Uterus (tissue), 4 donors: ENCODE data around the gene SHH. TPM values are rescaled to one million over a fixed set of nuclear protein-coding genes. Genes with fewer than 3 reads are reported as not detected.

Experiments
- DNase-seq, 2 donors: peaks; one replicate each; pipeline ENCODE4 v3.0.0-alpha.2; 2019 to 2020
- H3K27ac ChIP-seq, 2 donors: fragments of 200-600 bp; sonication (generic); 1 replicate in 1 of 2; 2 replicates in 1 of 2; pipeline ENCODE4 v1.5.1; 2016 to 2018
- H3K27me3 ChIP-seq, 2 donors: fragments of 200-600 bp; sonication (generic); one replicate each; pipeline ENCODE4 v1.5.1; 2018 to 2019; ENCODE audit warnings: control low read depth in 1 of 2
- H3K36me3 ChIP-seq, 2 donors: fragments of 200-600 bp; sonication (generic); one replicate each; pipeline ENCODE4 v1.5.1; 2019; ENCODE audit warnings: control low read depth in 1 of 2
- H3K4me1 ChIP-seq, 2 donors: fragments of 200-600 bp; sonication (generic); one replicate each; pipeline ENCODE4 v1.5.1; 2018 to 2019; ENCODE audit warnings: control low read depth in 1 of 2
- H3K4me3 ChIP-seq, 2 donors: fragments of 200-600 bp; sonication (generic); 1 replicate in 1 of 2; 2 replicates in 1 of 2; pipeline ENCODE4 v1.5.1; 2018 to 2019; ENCODE audit warnings: mild to moderate bottlenecking in 1 of 2
- H3K9me3 ChIP-seq, 2 donors: fragments of 200-600 bp; sonication (generic); one replicate each; pipeline ENCODE4 v1.5.1; 2019; ENCODE audit warnings: control low read depth in 1 of 2
- POLR2A ChIP-seq, 2 donors: fragments of 450-650 bp; IDR thresholded peaks; one replicate each; pipeline ENCODE4 v1.6.1; 2016; ENCODE audit warnings: antibody characterized with exemption in 2 of 2, mild to moderate bottlenecking in 1 of 2, moderate library complexity in 1 of 2
- intact Hi-C: fragments of 100-400 bp; cut with DNase I; formaldehyde crosslinking; loops from one replicate; pipeline ENCODE4 v1.15.1; 2023; ENCODE audit warnings: low total_unique reads
- total RNA-seq, 4 donors: library from RNA; depleted of rRNA in 3 of 4; stranded (reverse); fragments of >200 nt in 3 of 4; gene quantifications; one replicate each; pipeline versions ENCODE4 v1.1.0 to v1.2.4, GENCODE V29; 2014 to 2023
- TF ChIP-seq, protein P1 (sequence below), 4 experiments: fragments of 200-600 bp in 2 of 4; fragments of 450-650 bp in 2 of 4; sonication (generic) in 2 of 4; IDR thresholded peaks; one replicate each; pipeline ENCODE4 v1.5.1; 2016 to 2019; ENCODE audit warnings: antibody characterized with exemption in 4 of 4, mild to moderate bottlenecking in 2 of 4, moderate library complexity in 1 of 4
- donor health status: DM: yes; HTN: yes; CAD: no.

The SHH gene
- total RNA-seq, 4 donors from 2014 or later = 0.62 TPM; not detected in 3

DNA sequence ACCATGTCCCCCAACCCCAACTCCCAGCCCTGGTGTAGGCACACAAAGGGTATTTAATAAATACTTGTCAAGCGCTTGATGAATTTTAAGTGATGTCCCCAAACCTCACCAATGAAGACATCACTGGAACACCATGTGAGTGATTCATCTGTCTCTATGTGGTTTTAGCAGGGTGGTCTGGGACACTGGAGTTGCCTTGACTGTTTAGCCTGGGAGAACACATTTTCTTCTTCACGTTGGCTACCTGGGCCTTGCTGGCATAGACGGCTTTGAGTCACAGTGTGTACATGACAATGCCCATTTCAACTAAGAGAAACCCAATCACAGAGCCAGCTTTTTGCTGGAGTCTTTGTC, 24.8 kb upstream of the SHH start:
- intact Hi-C loops = no loop called here
- H3K4me3 ChIP-seq = no peak overlapping the region
- no peaks in the 10 kb centered on the region for H3K36me3 ChIP-seq
- H3K9me3 ChIP-seq = no peaks in the 10 kb centered on the region
- DNase-seq = no peak
- no peaks in the 10 kb centered on the region for H3K27me3 ChIP-seq
- H3K27ac ChIP-seq = no peak overlapping the region
- TF ChIP-seq, protein P1, sequence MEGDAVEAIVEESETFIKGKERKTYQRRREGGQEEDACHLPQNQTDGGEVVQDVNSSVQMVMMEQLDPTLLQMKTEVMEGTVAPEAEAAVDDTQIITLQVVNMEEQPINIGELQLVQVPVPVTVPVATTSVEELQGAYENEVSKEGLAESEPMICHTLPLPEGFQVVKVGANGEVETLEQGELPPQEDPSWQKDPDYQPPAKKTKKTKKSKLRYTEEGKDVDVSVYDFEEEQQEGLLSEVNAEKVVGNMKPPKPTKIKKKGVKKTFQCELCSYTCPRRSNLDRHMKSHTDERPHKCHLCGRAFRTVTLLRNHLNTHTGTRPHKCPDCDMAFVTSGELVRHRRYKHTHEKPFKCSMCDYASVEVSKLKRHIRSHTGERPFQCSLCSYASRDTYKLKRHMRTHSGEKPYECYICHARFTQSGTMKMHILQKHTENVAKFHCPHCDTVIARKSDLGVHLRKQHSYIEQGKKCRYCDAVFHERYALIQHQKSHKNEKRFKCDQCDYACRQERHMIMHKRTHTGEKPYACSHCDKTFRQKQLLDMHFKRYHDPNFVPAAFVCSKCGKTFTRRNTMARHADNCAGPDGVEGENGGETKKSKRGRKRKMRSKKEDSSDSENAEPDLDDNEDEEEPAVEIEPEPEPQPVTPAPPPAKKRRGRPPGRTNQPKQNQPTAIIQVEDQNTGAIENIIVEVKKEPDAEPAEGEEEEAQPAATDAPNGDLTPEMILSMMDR (IDR thresholded peaks at IDR 0.05) = no peak
- TF ChIP-seq POLR2A (IDR thresholded peaks at IDR 0.05) = no peak
- H3K4me1 ChIP-seq = no peaks in the 10 kb centered on the region

GRCh38 chr7:155836216-155837125, 24.2 kb upstream of the SHH start:
- intact Hi-C loops = no loop called here
- TF ChIP-seq POLR2A (IDR thresholded peaks at IDR 0.05) = no peak
- TF ChIP-seq, protein P1 (IDR thresholded peaks at IDR 0.05) = no peak
- no peak for DNase-seq
- no peak overlapping the region for H3K27ac ChIP-seq
- H3K36me3 ChIP-seq = no peaks in the 10 kb centered on the region
- no peaks in the 10 kb centered on the region for H3K27me3 ChIP-seq
- no peaks in the 10 kb centered on the region for H3K9me3 ChIP-seq
- no peaks in the 10 kb centered on the region for H3K4me1 ChIP-seq
- H3K4me3 ChIP-seq = no peak overlapping the region

GRCh38 chr7:155835446-155836215, 23.4 kb upstream of the SHH start:
- TF ChIP-seq, protein P1 (IDR thresholded peaks at IDR 0.05) = no peak
- no peak for TF ChIP-seq POLR2A (IDR thresholded peaks at IDR 0.05)
- Histone ChIP-seq H3K4me1 (no peaks in the 10 kb centered on the region), H3K27me3 (no peaks in the 10 kb centered on the region), H3K4me3 (no peak overlapping the region), H3K27ac (no peak overlapping the region), H3K9me3 (no peaks in the 10 kb centered on the region), H3K36me3 (no peaks in the 10 kb centered on the region)
- intact Hi-C loops = no loop called here
- no peak for DNase-seq

- Histone ChIP-seq H3K27ac (no peak overlapping the region), H3K4me1 (no peaks in the 10 kb centered on the region), H3K36me3 (no peaks in the 10 kb centered on the region), H3K27me3 (no peaks in the 10 kb centered on the region), H3K4me3 (no peak overlapping the region), H3K9me3 (no peaks in the 10 kb centered on the region)
- intact Hi-C loops = no loop called here
- DNase-seq = no peak
- no peak for TF ChIP-seq POLR2A (IDR thresholded peaks at IDR 0.05)
- TF ChIP-seq, protein P1 (IDR thresholded peaks at IDR 0.05) = no peak
Measured at GRCh38 chr7:155834486-155835048, 22.3 kb upstream of the SHH start.

GRCh38 chr7:155833651-155834050, 21.4 kb upstream of the SHH start:
- intact Hi-C loops = no loop called here
- TF ChIP-seq, protein P1 (IDR thresholded peaks at IDR 0.05) = no peak
- no peak for TF ChIP-seq POLR2A (IDR thresholded peaks at IDR 0.05)

More at GRCh38 chr7:155833651-155834050, 21.4 kb upstream of the SHH start:
- Histone ChIP-seq H3K4me1 (no peaks in the 10 kb centered on the region), H3K27ac (no peak overlapping the region), H3K9me3 (no peaks in the 10 kb centered on the region), H3K27me3 (no peaks in the 10 kb centered on the region), H3K4me3 (no peak overlapping the region), H3K36me3 (no peaks in the 10 kb centered on the region)
- no peak for DNase-seq
